Germinal center (tissue), 1 donor: ENCODE results near the gene FBXO5.
"Not testable (repeated sequence)": the region's sequence is repeated elsewhere in the genome, so short reads cannot be mapped to it uniquely, and the experiment has no call there.

ENCODE experiments used
- DNase-seq: peaks from one replicate; pipeline ENCODE4 v3.0.0; 2012; ENCODE audit warnings: mixed read lengths, low spot score

The FBXO5 gene

DNA sequence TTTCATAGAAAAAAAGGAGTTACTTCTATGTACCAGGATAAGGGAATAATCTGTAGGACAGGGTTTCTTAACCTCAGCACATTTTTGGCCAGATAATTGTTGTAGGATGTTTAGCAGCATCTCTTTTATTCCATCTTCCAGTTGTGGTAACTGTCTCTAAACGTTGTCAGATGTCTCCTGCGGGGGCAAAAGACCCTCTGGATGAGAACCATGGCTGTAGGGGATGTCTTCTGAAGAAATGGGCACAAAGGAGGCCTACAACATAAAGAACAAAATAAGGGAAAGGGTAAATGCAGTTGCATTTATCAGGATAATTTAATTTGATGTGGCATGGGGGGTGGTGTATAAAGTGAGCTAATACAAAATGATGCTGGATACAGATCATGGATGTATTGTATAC, 4.1 kb upstream of the FBXO5 start:
- no peak for DNase-seq

DNA sequence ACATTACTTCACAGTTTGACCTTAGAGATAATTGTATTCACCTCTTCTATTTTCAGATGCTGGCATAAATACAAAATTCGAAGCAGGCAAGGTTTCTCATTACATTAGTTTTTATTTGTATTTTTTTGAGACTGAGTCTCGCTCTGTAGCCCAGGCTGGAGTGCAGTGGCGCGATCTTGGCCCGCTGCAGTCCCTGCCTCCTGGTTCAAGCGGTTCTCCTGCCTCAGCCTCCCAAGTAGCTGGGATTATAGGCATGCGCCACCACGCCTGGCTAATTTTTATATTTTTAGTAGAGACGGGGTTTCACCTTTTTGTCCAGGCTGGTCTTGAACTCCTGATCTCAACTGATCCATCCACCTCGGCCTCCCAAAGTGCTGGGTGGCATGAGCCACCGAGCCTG, 2.5 kb upstream of the FBXO5 start:
- DNase-seq, result not testable (repeated sequence)

DNA sequence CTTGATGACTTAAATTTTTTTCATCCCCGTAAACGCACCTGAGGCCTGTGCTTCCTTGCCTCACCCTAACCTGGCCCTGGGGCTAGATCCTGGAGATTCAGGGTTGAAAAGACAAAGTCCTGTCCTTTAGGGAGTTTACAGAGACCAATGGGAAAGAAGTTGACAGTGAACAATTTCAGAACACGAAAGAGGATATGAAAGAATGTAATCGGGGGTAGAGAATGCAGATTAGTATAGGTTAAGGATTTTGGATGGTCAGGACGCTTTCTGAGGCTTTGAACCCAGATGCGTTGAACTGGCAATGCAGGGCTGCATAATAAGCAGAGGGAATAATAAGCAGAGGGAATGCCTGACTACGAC, 1.7 kb upstream of the FBXO5 start:
- DNase-seq, result peak; percentile 27

DNA sequence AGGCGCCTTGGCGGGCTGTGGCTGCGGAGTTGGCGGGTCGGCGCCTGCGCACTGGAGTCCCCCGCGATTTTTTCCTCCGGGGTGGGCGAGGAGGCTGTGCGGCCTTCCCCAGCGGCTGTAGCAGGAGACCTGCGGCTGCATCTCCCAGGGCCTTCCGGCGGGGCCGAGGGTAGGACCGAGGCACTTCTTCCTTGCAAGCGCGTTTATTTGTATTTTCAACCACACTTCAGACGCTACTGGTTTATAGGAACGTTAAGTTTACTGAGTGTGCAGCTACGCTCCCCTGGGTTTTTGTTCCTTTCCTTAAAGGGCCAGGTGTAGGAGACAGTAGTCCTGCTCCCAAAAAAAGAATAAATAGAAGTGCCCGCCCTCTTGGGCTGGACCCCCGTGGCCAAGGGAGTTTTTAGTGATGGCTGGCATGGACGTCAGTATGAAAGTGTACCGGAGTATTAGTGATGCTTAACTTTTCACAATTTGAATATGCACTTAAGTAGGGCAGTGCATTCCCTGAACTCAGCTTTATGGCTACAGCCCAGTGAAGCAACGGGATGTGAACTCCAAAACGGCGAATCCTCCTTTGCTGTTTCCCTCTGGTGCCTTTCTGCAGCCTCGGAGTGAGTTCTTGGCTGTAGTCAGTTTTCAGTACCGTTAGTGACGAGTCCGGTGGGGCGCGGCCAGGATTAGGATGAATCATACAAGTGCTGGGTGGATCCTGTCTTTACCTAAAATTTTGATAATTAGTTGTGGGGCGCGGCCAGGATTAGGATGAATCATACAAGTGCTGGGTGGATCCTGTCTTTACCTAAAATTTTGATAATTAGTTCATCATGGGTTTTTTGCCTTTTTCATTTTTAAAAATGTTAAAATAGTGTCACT, 1.0 kb upstream of the FBXO5 start:
- DNase-seq, result peak; percentile 95

DNA sequence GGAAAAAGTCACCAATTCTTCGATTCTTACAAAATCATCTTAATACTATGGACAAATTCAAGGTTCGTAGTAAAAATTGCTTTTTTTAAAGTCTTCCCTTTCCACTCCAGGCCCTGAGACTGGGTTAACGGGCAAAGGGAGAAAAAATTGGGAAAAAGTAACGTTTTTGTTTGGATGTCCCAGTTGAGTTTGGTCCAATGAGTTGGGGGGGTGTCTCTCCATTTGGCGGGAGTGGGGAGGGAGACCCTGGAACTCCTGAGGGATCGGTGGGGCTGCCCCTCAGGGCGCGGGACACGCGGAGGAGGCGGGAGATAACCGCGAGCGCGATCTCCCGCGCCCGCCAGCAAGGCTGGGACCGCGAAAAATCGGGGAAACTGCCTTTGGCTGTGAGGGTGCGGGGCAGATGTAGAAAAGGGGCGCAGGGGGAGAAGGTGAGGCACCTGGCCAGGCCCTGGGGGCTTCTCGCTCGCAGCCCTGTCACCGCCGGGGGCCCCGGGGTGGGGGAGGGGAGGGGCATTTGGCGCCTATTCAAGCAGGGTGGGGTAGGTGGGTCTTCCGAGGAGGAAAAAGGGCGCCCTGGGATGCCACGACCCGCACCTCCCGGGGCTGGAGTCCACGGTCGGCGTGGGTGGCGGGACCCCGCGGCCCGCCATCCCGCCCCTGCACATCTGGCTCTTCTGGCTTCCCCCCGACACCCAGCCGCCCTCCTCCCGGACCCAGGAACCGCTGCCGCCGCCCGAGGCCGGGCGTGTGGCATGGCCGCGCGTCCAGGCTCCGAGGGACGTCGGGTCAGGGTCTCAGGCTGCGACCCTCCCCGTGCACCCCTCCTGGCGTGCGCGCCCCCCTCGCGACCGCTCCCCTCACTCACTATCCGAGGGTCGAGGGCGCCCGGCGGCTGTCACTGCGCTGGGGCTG, 595 bp downstream of the FBXO5 start:
- peak; percentile 3 for DNase-seq

DNA sequence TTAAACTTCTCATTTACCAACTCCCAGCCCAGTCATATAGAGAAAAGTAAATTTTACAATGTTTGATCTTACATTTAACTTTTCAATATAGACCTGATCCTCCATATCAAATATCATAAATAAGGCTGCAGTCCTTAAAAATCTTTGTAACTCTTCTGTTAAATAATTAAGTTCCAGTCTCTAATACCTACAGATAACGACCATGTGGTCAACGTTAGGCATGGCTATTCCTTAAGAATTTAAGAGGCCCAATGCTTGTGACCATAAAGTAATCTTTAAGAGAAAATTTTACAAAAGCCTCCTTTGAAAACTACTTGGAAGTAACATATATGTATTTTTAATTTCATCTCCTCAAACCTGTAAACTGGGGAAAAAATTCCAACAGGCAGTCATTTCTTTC, 1.6 kb downstream of the FBXO5 start:
- DNase-seq, result no peak

DNA sequence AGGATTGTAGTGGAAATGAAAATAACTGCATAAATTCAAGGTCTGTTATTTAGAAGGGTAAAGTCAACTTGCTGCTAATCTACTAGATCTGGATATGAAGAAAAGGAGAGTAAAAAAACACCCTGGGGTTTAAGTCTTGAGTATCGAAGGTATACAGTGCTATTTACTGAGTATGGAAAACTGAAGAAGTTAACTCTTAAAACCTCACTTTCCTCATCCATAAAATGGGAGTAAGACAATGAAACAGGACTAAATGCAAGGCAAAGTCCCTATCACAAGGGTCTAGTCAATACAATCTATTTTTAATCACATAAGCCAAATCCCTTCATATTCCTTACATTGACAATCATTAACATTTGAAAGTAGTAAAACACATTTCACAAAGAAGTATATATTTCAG, 2.2 kb downstream of the FBXO5 start:
- DNase-seq, result no peak

DNA sequence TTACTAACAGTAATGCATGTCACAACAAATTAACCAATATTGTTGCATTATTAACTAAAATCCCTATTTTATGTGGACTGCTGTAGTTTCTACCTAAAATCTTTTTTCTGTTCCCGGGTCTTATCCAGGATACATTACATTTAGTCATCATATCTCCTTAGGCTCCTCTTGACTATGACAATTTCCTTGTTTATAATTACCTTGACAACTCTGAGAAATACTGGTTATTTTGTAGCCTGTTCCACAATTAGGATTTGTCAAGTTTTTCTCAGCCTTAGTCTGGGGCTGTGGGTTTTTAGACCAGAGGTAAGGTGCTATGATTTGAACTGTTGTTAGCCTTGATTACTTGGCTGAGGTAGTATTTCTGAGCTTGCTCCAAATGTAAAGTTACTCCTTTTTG, 3.7 kb downstream of the FBXO5 start:
- no peak for DNase-seq

DNA sequence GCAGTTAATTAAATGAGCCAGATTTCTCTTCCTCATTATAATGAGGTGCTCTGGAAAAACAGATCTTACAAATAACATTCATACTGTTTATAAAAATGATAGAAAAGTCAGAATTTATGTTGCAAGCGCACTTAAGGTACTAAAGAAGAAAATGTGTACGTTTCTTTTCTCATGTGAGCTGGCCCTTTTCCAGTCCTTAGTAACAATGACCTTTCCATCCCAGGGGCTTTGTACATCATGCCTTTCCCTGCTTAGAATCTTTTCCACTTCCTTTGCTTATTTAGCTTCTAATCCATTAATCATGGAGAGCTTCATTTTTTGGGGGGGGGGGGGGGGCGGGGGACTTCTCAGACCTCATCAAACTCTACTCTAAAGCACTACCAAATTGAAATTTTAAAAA, 4.8 kb downstream of the FBXO5 start:
- no peak for DNase-seq

DNA sequence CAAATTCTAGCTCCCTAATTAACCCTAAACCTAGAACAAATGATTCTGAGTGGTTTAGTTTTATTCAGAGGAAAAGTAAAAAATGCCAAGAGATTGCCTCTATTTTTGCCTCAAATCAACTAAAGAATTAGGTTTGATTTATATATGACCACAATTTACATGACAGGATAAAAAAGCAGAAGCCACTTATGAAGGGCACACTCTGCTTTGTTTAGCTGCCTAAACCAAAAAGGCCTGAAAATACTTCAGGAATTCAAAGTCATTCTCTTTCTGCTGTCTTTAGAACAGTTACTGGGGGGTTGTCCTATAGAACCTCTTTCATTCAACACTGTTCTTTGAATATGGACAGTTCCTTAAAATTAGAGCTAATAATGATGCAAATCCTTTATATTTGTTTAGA, 5.3 kb downstream of the FBXO5 start:
- no peak for DNase-seq

DNA sequence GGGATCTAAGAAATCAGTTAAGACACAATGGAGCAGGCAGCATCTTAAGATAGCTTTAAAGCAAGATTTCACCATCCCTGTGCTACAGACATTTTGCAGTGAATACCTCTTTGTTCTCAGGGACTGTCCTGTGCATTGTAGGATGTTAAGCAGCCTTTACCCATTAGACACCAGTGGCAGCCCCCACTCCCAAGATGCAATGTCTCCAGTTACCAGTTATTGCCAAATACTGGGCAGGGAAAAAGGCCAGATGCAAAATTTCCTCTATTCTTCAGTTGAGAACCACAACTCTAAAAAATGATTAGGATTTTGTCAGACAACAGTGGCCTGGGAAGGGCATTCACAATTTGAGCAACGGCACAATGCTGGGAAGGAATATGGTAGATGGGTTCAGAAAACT, 6.1 kb downstream of the FBXO5 start:
- DNase-seq, result no peak

DNA sequence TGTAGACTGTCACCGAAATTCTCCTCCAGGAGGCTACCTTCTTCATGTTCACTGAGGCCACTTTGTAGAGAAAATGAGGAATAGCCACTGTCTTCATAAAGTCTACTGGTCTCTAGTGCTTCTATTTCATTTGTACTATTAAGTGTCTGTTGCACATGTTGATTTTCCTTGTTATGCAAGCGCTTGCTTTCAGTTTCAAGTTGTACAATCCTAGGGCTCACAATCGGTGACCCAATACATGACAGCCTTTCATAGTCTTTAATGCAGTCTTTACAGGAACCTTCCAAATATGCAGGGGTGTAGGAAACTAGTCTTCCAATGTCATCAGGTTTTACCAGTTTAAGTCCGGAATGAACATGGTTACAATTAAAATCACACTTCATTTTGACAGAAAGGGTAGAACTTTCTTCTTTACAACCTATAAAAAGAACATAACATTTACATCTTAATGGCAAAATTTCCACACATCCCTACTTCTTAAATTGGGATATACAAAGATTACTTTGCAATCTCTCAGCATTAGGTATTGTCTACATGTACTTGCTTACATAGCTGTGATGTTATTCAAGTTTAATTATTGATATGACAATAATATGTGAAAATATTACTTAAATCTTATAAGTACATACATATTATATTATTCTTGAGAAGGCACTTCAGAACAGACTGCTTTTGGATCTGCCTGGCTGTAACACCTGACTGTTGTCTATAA, 7.5 kb downstream of the FBXO5 start:
- DNase-seq, result no peak

DNA sequence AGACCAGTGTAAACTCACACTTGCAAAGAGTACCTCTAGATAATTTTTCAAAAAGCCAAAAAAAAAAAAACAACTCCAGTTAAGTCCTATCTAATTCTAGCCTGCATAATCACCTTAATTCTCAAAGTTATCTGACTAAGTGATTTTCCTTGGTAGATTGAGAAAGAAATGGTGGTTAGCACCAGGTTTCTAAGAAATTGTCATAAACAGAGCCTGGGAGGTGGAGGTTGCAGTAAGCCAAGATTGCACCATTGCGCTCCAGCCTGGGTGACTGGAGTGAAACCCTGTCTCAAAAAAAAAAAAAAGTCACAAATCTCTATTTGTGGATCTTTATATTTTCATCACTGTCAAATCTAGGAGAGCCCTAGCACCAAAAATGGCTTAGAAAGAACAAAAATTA, 8.9 kb downstream of the FBXO5 start:
- no peak for DNase-seq

DNA sequence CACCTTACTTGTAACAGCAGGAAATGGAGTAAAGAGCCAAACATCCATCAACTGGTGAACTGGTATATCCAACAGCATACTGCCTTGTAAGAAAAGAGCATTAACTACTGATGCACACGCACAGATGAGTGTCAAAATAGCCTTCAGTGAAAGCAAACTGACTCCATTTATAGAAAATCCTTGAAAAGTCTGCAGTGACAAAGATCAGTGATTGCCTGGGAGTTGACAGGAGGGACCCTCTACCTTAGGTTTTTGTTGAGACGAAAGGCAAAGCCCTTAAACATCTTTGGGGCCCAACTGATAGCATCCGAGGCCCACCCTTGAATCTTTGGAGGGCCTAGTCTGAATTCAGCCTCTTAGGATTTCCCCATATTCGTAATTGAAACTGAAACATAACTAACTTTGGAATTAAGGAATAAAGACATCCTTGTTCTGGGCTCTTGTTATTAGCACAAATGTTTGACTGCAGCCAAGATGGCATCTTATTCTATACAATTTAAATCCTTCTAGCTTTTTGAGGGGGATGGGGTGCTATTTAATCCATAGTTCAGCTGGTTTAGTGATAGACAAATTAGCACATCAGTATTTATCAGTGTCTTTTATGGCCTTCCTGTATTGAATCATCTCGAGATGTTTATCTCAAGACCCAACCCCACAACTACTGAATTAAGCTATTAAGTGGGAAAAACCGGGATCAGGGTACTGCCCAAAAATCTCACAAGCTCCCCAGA, 13.0 kb downstream of the FBXO5 start:
- no peak for DNase-seq

DNA sequence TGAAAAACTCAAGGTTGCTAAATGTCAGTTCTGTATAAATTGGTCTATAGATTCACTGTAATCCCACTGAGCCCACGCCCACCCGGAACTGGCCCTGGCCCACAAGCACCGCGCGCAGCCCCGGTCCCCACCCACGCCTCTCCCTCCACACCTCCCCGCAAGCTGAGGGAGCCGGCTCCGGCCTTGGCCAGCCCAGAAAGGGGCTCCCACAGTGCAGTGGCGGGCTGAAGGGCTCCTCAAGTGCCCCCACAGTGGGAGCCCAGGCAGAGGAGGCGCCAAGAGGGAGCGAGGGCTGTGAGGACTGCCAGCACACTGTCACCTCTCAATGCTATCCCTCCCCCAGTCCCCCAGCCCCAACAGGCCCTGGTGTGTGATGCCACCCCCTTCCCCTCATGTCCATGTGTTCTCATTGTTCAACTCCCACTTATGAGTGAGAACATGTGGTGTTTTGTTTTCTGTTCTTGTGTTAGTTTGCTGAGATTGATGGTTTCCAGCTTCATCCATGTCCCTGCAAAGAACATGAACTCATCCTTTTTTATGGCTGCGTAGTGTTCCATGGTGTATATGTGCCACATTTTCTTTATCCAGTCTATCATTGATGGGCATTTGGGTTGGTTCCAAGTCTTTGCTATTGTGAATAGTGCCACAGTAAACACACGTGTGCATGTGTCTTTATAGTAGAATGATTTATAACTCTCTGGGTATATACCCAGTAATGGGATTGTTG, 16.5 kb downstream of the FBXO5 start:
- not testable (repeated sequence) for DNase-seq

DNA sequence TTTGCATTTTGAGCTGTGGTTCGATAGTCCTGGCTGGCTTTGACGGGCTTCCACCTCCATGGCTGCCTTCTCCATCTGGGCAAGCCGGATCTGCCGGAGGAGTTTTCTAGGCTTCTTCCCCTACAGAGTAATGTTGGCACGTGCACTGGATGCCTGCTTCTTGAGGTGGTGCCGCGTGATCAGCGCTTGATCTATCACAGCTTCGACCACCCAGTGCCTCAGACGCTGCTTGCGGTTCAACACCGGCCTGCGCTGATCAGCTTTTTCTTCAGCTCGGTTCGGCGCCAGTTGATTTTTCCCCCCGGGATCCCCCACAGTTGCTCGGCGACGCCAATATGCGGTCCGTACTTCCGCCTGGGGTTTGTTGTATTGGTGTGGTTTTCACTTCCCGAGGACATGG, 23.5 kb downstream of the FBXO5 start:
- DNase-seq, result no peak

DNA sequence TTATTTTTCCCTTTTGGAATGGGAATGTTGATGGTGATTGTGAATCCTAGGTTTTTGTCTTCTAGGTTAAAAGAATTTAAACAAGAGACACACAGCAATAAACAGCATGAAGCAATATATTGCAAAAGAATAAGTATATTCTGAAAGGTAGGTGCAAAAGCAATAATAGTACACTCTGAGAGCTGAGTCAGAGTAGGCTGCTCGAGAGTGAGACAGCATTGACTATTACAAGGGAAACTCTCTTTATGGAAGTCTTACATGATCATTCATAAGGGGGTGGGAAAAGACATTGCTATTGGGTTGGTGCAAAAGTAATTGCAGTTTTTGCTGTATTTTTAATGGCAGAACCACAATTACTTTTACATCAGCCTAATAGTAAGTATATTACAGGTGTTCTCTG, 25.0 kb downstream of the FBXO5 start:
- no peak for DNase-seq

DNA sequence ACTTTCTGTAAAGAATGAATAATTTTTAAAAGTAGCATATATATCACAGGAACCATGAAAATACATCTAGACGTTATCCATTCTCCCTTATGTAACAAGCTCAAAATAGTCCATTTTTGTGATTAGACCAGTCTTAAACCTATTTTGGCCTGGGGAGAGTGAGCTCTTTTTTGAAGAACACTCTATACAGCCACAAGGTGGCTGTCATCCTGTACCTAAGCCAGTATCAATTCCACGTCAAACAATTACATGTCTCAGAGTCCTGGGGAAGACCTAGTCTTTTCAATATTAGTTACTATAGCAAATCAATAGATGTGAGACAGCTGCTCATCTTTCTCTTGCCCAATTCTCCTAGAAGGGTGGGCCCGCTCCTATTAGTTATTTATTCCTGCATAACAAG, 28.4 kb downstream of the FBXO5 start:
- no peak for DNase-seq

DNA sequence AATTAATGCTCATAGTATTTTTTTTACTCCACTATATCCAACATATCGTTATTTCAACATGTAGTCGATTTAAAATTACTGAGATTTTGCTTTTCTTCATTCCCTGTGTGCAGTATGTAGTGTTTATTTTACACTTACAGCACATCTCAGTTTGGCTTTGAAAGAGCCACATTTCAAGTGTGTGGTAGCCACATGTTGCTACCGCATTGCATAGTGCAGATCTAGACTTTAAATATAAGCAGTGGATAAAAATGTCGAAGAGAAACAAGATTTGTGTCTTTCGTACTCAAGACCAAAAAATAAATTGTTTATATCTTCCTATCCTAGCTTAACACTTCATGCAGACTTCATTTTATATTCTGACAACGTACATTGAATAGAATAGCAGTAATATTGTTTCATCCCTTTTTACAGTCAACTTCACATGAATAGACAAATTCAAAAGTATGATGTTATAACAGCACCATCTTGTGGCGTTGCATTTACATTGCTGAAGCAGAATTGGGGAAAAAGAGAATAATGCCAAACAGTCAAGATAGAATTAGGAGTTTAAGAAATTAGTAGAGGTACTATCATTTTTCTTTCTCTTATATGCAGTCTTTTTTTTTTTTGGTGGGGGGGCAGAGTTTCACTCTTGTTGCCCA, 29.9 kb downstream of the FBXO5 start:
- peak; percentile 26 for DNase-seq

DNA sequence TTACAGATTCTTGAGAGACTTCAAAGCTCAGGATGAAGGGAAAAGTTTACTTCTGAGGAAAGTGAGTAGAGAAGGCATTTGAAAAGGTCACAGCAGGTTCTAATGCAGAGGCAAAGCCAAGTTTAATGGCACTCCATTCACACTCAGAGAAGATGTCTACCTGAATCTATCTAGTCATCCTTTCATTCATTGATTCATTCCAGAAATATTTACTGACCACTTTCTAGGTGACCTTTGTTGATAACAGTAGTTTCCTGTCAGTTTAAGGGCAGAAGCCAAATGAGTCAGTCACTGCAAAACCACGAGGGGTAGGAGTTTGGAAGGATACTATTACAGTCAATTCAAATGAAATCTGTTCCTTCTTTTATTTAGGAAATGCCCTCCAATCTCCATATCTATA, 30.8 kb downstream of the FBXO5 start:
- no peak for DNase-seq

DNA sequence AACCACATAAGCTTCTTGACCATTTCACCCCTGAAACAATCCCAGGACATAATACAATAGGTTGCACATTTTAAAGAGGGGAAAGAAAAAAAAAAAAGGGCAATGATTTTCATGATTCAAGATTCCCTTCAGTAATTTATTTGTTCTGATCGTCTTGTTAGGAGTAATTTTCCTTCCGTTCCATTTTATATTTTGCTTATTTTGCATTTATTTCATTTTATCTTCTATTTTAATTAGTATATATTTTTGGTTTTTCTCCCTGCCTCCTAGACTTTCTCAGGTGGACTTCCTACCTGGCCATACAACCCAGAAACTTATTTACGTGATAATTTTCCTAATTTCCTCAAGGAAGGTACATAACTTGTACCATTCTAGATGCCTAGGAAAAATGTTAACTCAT, 32.6 kb downstream of the FBXO5 start:
- DNase-seq, result no peak
